ENCODE results near the gene PEX11A. TPM values are rescaled to one million over a fixed set of nuclear protein-coding genes. Genes with fewer than 3 reads are reported as not detected.

Gene PEX11A
- total and polyA plus RNA-seq, 2 of the 8 experiments (the other 6 are each of a cell fraction or from before 2014, with no cell fraction given), result 2.9 to 3.0 TPM

DNA sequence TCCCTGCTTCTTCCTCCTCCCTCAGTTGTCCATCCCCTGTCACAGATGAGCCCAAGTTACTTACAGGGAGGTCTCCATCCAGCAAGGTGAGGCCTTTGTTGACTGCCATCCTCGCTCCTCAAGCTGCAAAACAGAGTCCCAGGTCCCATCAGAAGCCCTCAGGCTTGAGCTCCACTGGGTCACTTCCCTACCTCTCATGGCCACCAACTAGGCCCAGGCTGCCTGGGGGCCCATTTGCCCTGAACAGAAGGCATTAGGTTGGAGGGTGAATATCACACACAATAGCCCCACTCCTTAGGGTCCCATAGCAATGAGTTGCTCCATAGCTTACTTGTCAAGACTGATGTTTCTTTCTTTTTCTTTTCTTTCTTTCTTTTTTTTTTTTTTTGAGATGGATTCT, 13.2 kb downstream of the PEX11A start:
- Histone ChIP-seq H3K4me2 (ENCODE audit: insufficient read depth in 1 of 2, low read depth in 2 of 2, low read length in 2 of 2) (no peak overlapping the region), H3K79me1 (ENCODE audit: low read depth, low read length) (no peaks in the 10 kb centered on the region), H3K4me1 (replicated peaks in 1 of 4; ENCODE audit: control insufficient read depth in 3 of 4, insufficient read depth in 4 of 4, low read length in 3 of 4) (no peaks in the 10 kb centered on the region; a peak in 1 of 7 replicates), H2AK5ac (ENCODE audit: low read depth, low read length) (no peak overlapping the region), H3K4me3 (ENCODE audit: extremely low read depth in 1 of 4, insufficient read depth in 2 of 4, low read depth in 3 of 4, low read length in 4 of 4) (no peak overlapping the region), H3K23ac (ENCODE audit: insufficient read length) (no peak overlapping the region), H3K27ac (ENCODE audit: low read depth, low read length) (no peak overlapping the region), H4K20me1 (replicated peaks in 1 of 2; ENCODE audit: control insufficient read depth in 1 of 2, insufficient read depth in 2 of 2, low read length in 2 of 2) (no peaks in the 10 kb centered on the region), H3K56ac (replicated peaks; ENCODE audit: insufficient read length, low read depth, low read length) (no peak overlapping the region), H2BK20ac (ENCODE audit: low read length) (no peak overlapping the region), H3K4ac (replicated peaks; ENCODE audit: insufficient read length, low read depth, low read length) (no peak overlapping the region), H3K79me2 (ENCODE audit: control insufficient read depth in 1 of 2, insufficient read depth in 2 of 2, low read length in 2 of 2) (no peaks in the 10 kb centered on the region), H3K18ac (ENCODE audit: extremely low read depth, low read length) (no peak overlapping the region), H4K8ac (ENCODE audit: extremely low read depth, insufficient read depth, low read length) (no peak overlapping the region), H3K14ac (ENCODE audit: insufficient read length) (no peak overlapping the region), H3K27me3 (replicated peaks in 1 of 4; ENCODE audit: control insufficient read depth in 3 of 4, extremely low read depth in 1 of 4, insufficient read depth in 3 of 4, low read length in 3 of 4) (no peaks in the 10 kb centered on the region; a peak in 1 of 7 replicates), H3K23me2 (ENCODE audit: low read depth, low read length) (no peaks in the 10 kb centered on the region; the same call in 1 of the 2 replicates), H2BK15ac (ENCODE audit: low read length) (no peak overlapping the region), H2AFZ (ENCODE audit: low read length) (no peak overlapping the region), H3K9me3 (ENCODE audit: insufficient read depth in 2 of 2, low read depth in 1 of 2, low read length in 1 of 2) (no peaks in the 10 kb centered on the region), H2BK5ac (ENCODE audit: low read depth, low read length) (no peak overlapping the region), H2BK12ac (ENCODE audit: low read depth, low read length) (no peak overlapping the region), H3K9ac (replicated peaks in 1 of 4; ENCODE audit: extremely low read depth in 1 of 4, low read depth in 3 of 4, low read length in 3 of 4) (no peak overlapping the region), H4K5ac (ENCODE audit: insufficient read length, low read depth, low read length) (no peak overlapping the region), H2BK120ac (replicated peaks; ENCODE audit: low read depth, low read length) (no peak overlapping the region), H4K91ac (replicated peaks; ENCODE audit: insufficient read length, low read length) (no peak overlapping the region), H3K36me3 (ENCODE audit: control insufficient read depth in 2 of 4, insufficient read depth in 4 of 4, low read length in 3 of 4) (no peaks in the 10 kb centered on the region)
- TF ChIP-seq SAP30 (IDR thresholded peaks at IDR 0.05; ENCODE audit: insufficient read depth, insufficient replicate concordance, low read length), result no peak
- TF ChIP-seq RNF2 (IDR thresholded peaks at IDR 0.05; ENCODE audit: borderline replicate concordance, low read depth, low read length, missing control alignments, poor library complexity, severe bottlenecking), result no peak
- TF ChIP-seq, protein P1, sequence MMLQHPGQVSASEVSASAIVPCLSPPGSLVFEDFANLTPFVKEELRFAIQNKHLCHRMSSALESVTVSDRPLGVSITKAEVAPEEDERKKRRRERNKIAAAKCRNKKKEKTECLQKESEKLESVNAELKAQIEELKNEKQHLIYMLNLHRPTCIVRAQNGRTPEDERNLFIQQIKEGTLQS (IDR thresholded peaks at IDR 0.05; ENCODE audit: insufficient read depth, low read depth, low read length), result no peak
- TF ChIP-seq HDAC2 (IDR thresholded peaks at IDR 0.05; ENCODE audit: borderline replicate concordance in 1 of 2, low read depth in 2 of 2, low read length in 2 of 2), result no peak
- 93% methylated on average over 1 of the region's 1 CpG; no CpG with 5 or more reads in 1 of the 2 experiments for WGBS, 2 experiments (ENCODE audit: extremely low coverage in 1 of 2, insufficient coverage in 1 of 2, insufficient read length in 1 of 2, insufficient replicate concordance in 2 of 2, low coverage in 1 of 2, low lambda C conversion rate in 2 of 2, missing lambda C conversion rate in 1 of 2)
- no peak for FAIRE-seq
- CTCF ChIA-PET (ENCODE audit: partially characterized antibody), result no interaction called here
- POLR2A ChIA-PET (ENCODE audit: partially characterized antibody), result interaction anchor here (0.6 kb wide), 1 partner anchor 412 kb away, joined by 4 read pairs; no protein-coding TSS in a partner anchor
- DNase-seq (ENCODE audit: low read depth in 1 of 2, low spot score in 2 of 2), result no peak
